Spleen (tissue), 11 donors: ENCODE data around the gene OSBPL7. TPM values are rescaled to one million over a fixed set of nuclear protein-coding genes. Genes with fewer than 3 reads are reported as not detected.

Experiments used
- DNase-seq: peaks from one replicate; pipeline ENCODE4 v3.0.0-alpha.2; 2020
- H3K27ac ChIP-seq, 8 donors: fragments of 200-600 bp; sonication (generic) in 7 of 8; 1 replicate in 4 of 8; 2 replicates in 4 of 8; pipeline versions ENCODE4 v1.5.0 to v1.8.0; 2016 to 2021; ENCODE audit warnings: inconsistent platforms in 4 of 8, mild to moderate bottlenecking in 4 of 8, moderate library complexity in 1 of 8
- H3K27me3 ChIP-seq, 7 donors: fragments of 200-600 bp; sonication (generic) in 6 of 7; replicated peaks in 1 of 7; 1 replicate in 4 of 7; 2 replicates in 3 of 7; pipeline versions ENCODE4 v1.5.0 to v1.8.0; 2016 to 2021; ENCODE audit warnings: inconsistent platforms in 3 of 7, mild to moderate bottlenecking in 1 of 7
- H3K36me3 ChIP-seq, 6 donors: fragments of 200-600 bp; sonication (generic) in 5 of 6; 1 replicate in 4 of 6; 2 replicates in 2 of 6; pipeline versions ENCODE4 v1.5.0 to v1.8.0; 2016 to 2021; ENCODE audit warnings: inconsistent platforms in 2 of 6
- H3K4me1 ChIP-seq, 6 donors: fragments of 200-600 bp; sonication (generic) in 5 of 6; 1 replicate in 3 of 6; 2 replicates in 3 of 6; pipeline versions ENCODE4 v1.5.0 to v1.8.0; 2016 to 2021; ENCODE audit warnings: inconsistent platforms in 3 of 6
- H3K4me3 ChIP-seq, 8 donors: fragments of 200-600 bp; sonication (generic) in 7 of 8; 1 replicate in 4 of 8; 2 replicates in 4 of 8; pipeline versions ENCODE4 v1.5.0 to v1.8.0; 2016 to 2021; ENCODE audit warnings: inconsistent platforms in 4 of 8, mild to moderate bottlenecking in 4 of 8, moderate library complexity in 2 of 8
- H3K9me3 ChIP-seq, 8 donors: fragments of 200-600 bp; sonication (generic) in 7 of 8; 1 replicate in 4 of 8; 2 replicates in 4 of 8; pipeline versions ENCODE4 v1.5.0 to v1.8.0; 2016 to 2021; ENCODE audit warnings: inconsistent platforms in 4 of 8
- CTCF ChIP-seq, 11 experiments: fragments of 200-600 bp in 7 of 11; fragments of 450-650 bp in 4 of 11; sonication (generic) in 4 of 11; IDR thresholded peaks in 8 of 11; conservative IDR thresholded peaks in 3 of 11; 1 replicate in 7 of 11; 2 replicates in 4 of 11; pipeline versions ENCODE4 v1.4.0 to v1.8.0; 2016 to 2021; ENCODE audit warnings: antibody characterized with exemption in 11 of 11, inconsistent platforms in 4 of 11, mild to moderate bottlenecking in 1 of 11
- POLR2A ChIP-seq, 3 donors: fragments of 450-650 bp; IDR thresholded peaks; one replicate each; pipeline ENCODE4 v1.5.1; 2017; ENCODE audit warnings: antibody characterized with exemption in 3 of 3, mild to moderate bottlenecking in 1 of 3
- POLR2AphosphoS5 ChIP-seq, 3 donors: sonication (generic); formaldehyde crosslinking; IDR thresholded peaks; one replicate each; pipeline ENCODE4 v1.5.1; 2017; ENCODE audit warnings: antibody characterized with exemption in 3 of 3
- WGBS, 5 donors: extraction: QIAGEN DNeasy Blood & Tissue Kit in 3 of 5; methylation state at CpG; one replicate each; pipeline versions ENCODE4 v1.1.5 to v1.1.7; 2013 to 2018; 5-methylcytosine and 5-hydroxymethylcytosine counted together
- intact Hi-C: fragments of 100-400 bp; cut with DNase I; formaldehyde crosslinking; loops from one replicate; pipeline ENCODE4 v1.15.0; 2023; ENCODE audit warnings: low total_unique reads
- polyA plus RNA-seq, 3 donors: library from polyadenylated mRNA; stranded (reverse); fragments of 200-250 nt; gene quantifications; one replicate each; pipeline ENCODE4 v1.2.1, GENCODE V29; 2013
- total RNA-seq, 7 donors: library from RNA; depleted of rRNA in 3 of 7; stranded (reverse); fragments of >200 nt in 3 of 7; fragmentation: NEBNext Ultra II Directional in 4 of 7; extraction: Animal tissue kit (Norgen Biotek cat#: 25700) in 4 of 7; gene quantifications; one replicate each; pipeline versions ENCODE4 v1.1.0 to v1.2.1, GENCODE V29; 2016 to 2021
- donor health status: healthy with polysubstance abuse.
- donor health status: DM: no; HTN: no; CAD: no; lungs with moderate emphysema.
- donor health status: DM: no; HTN: no; CAD: no.
- donor health status: Bipolar disorder and iron deficiency.
- donor health status: healthy.
- donor health status: DM: no; HTN: no; CAD: no.
- donor health status: DM: yes; HTN: yes; CAD: no.

Gene OSBPL7
- total and polyA plus RNA-seq, 10 donors: 7.7 to 33.3 (median 22.3) TPM

- peaks cover 21 to 69% (median 50%) of the 10 kb centered on the region in 6 donors for H3K4me1 ChIP-seq
- no peaks in the 10 kb centered on the region for H3K9me3 ChIP-seq
- peak overlapping the region in 6 of 8 donors; percentile 74 to 86 (median 78) for H3K4me3 ChIP-seq
- DNase-seq: no peak
- intact Hi-C loops: loop anchor here (2.0 kb wide), 1 partner anchor 49 kb away; no protein-coding TSS in a partner anchor
- H3K27me3 ChIP-seq: peaks cover 0 to 30% (median 7%) of the 10 kb centered on the region in 7 donors
- peak overlapping the region; percentile 65 to 84 (median 80) for H3K27ac ChIP-seq
- H3K36me3 ChIP-seq: peaks cover 0 to 26% (median 11%) of the 10 kb centered on the region in 6 donors
- peak in 3 of 11 experiments; percentile 23 to 32 (median 31) for TF ChIP-seq CTCF (IDR thresholded peaks at IDR 0.05 in 8 of 11, conservative IDR thresholded peaks at IDR 0.05 in 3 of 11)
- TF ChIP-seq POLR2AphosphoS5 (IDR thresholded peaks at IDR 0.05): no peak
- 60 to 76% (median 73%) methylated on average over 16 of the region's 16 CpGs for WGBS, 5 donors
Observed at GRCh38 chr17:47841488-47842291, 20.1 kb upstream of the OSBPL7 start.

GRCh38 chr17:47840742-47841487 lies 19.3 kb upstream of the OSBPL7 start, which contains the start of gene SCRN2:
Gene SCRN2, minus strand, starts transcription at chr17:47841273. Its CDS starts 430 bp downstream, at chr17:47840843.
- WGBS, 5 donors: 0 to 1% (median 0%) methylated on average over 43 to 55 of the region's 55 CpGs
- H3K4me3 ChIP-seq: peak within 1 kb of the TSS; percentile 74 to 96 (median 82)
- H3K36me3 ChIP-seq: peaks cover 0 to 33% (median 14%) of the 10 kb centered on the region in 6 donors
- TF ChIP-seq CTCF (IDR thresholded peaks at IDR 0.05 in 8 of 11, conservative IDR thresholded peaks at IDR 0.05 in 3 of 11) (peak; percentile 97 to 99 (median 99)), POLR2A (IDR thresholded peaks at IDR 0.05) (no peak), POLR2AphosphoS5 (IDR thresholded peaks at IDR 0.05) (peak; percentile 76 to 83 (median 80))
- peak; percentile 98 for DNase-seq
- peaks cover 21 to 75% (median 52%) of the 10 kb centered on the region in 6 donors for H3K4me1 ChIP-seq
- H3K27ac ChIP-seq: peak within 1 kb of the TSS; percentile 65 to 84 (median 80)
- no peaks in the 10 kb centered on the region for H3K9me3 ChIP-seq
- intact Hi-C loops: no loop called here
- peaks cover 0 to 22% (median 0%) of the 10 kb centered on the region in 7 donors for H3K27me3 ChIP-seq

- Histone ChIP-seq H3K36me3 (peaks cover 0 to 41% (median 15%) of the 10 kb centered on the region in 6 donors), H3K27me3 (peaks cover 0 to 15% (median 0%) of the 10 kb centered on the region in 7 donors), H3K9me3 (no peaks in the 10 kb centered on the region), H3K4me1 (peaks cover 21 to 83% (median 55%) of the 10 kb centered on the region in 6 donors), H3K27ac (peak overlapping the region in 7 of 8 donors; percentile 65 to 84 (median 82)), H3K4me3 (peak overlapping the region; percentile 74 to 96 (median 82))
- 46 to 61% (median 55%) methylated on average over 12 to 17 of the region's 17 CpGs for WGBS, 5 donors
- TF ChIP-seq POLR2A (IDR thresholded peaks at IDR 0.05): no peak
- TF ChIP-seq CTCF (IDR thresholded peaks at IDR 0.05 in 8 of 11, conservative IDR thresholded peaks at IDR 0.05 in 3 of 11): no peak
- no peak for TF ChIP-seq POLR2AphosphoS5 (IDR thresholded peaks at IDR 0.05)
- intact Hi-C loops: no loop called here
- no peak for DNase-seq
Observed at GRCh38 chr17:47840001-47840741, 18.6 kb upstream of the OSBPL7 start.
